Cardiac atrium fibroblast (primary cell): ENCODE results near the gene LLPH. TPM values are rescaled to one million over a fixed set of nuclear protein-coding genes. Genes with fewer than 3 reads are reported as not detected.

Experiments
- total RNA-seq: library from RNA; depleted of rRNA; stranded (reverse); fragments of >200 nt; gene quantifications from 2 replicates; pipeline ENCODE4 v1.2.3, GENCODE V29; 2015

LLPH gene
- 8.9 and 12.5 TPM in 2 replicates for total RNA-seq

GRCh38 chr12:66130267-66131066 lies at the start of gene LLPH:
Gene LLPH (minus strand): TSS chr12:66130750. CDS start chr12:66129106, 1,644 bp downstream.

GRCh38 chr12:66169221-66170170 lies 38.9 kb upstream of the LLPH start, which contains the start of gene TMBIM4:
Gene TMBIM4 (minus strand): TSS chr12:66169996. CDS start chr12:66169951, 45 bp downstream.

Other genes starting within 250 kb of the LLPH start
- 80.5 and 125 TPM in 2 replicates for gene TMBIM4, start 39.2 kb upstream of the LLPH start, total RNA-seq
- gene IRAK3, start 58.5 kb upstream of the LLPH start, total RNA-seq = 22.0 and 39.5 TPM in 2 replicates
- gene HELB, start 171.7 kb upstream of the LLPH start, total RNA-seq = 1.1 and 3.7 TPM in 2 replicates